Neuron (in vitro differentiated cells): ENCODE data around the gene CDC45.

Source experiments
- H2AFZ ChIP-seq: one replicate; pipeline ENCODE4 v1.6.1; 2013; ENCODE audit warnings: low read depth, mild to moderate bottlenecking, inconsistent platforms, low read length, moderate library complexity
- H3K27me3 ChIP-seq: one replicate; pipeline ENCODE4 v1.6.1; 2013; ENCODE audit warnings: low read length; ENCODE audit not compliant: insufficient read depth
- H3K36me3 ChIP-seq: one replicate; pipeline ENCODE4 v1.6.1; 2013; ENCODE audit warnings: low read length; ENCODE audit not compliant: insufficient read depth
- H3K4me1 ChIP-seq: one replicate; pipeline ENCODE4 v1.6.1; 2013; ENCODE audit warnings: low read length; ENCODE audit not compliant: insufficient read depth
- H3K4me3 ChIP-seq: 2 replicates; pipeline ENCODE4 v1.5.1; 2013; ENCODE audit warnings: mild to moderate bottlenecking, low read length, moderate library complexity
- H3K9me3 ChIP-seq: one replicate; pipeline ENCODE4 v1.6.1; 2013; ENCODE audit warnings: low read length

Gene CDC45

GRCh38 chr22:19498866-19499190 is 19.1 kb downstream of the CDC45 start:
- Histone ChIP-seq H3K4me1 (no peaks in the 10 kb centered on the region), H3K36me3 (peaks cover 44% of the 10 kb centered on the region), H3K27me3 (no peaks in the 10 kb centered on the region), H2AFZ (no peak overlapping the region), H3K4me3 (no peak overlapping the region), H3K9me3 (no peaks in the 10 kb centered on the region)

GRCh38 chr22:19499236-19499879 is 19.6 kb downstream of the CDC45 start:
- Histone ChIP-seq H3K9me3 (no peaks in the 10 kb centered on the region), H3K36me3 (peaks cover 39% of the 10 kb centered on the region), H3K4me3 (no peak overlapping the region), H3K27me3 (no peaks in the 10 kb centered on the region), H2AFZ (no peak overlapping the region), H3K4me1 (no peaks in the 10 kb centered on the region)

- Histone ChIP-seq H3K9me3 (no peaks in the 10 kb centered on the region), H3K4me3 (no peak overlapping the region), H2AFZ (no peak overlapping the region), H3K36me3 (peaks cover 34% of the 10 kb centered on the region), H3K4me1 (no peaks in the 10 kb centered on the region), H3K27me3 (no peaks in the 10 kb centered on the region)
Observed at GRCh38 chr22:19499880-19500242, 20.1 kb downstream of the CDC45 start.

GRCh38 chr22:19501897-19502447 is 22.3 kb downstream of the CDC45 start:
- H3K4me1 ChIP-seq = no peaks in the 10 kb centered on the region
- no peak overlapping the region for H2AFZ ChIP-seq
- H3K9me3 ChIP-seq = no peaks in the 10 kb centered on the region
- H3K4me3 ChIP-seq = no peak overlapping the region
- H3K27me3 ChIP-seq = no peaks in the 10 kb centered on the region
- H3K36me3 ChIP-seq = peaks cover 33% of the 10 kb centered on the region

- no peaks in the 10 kb centered on the region for H3K4me1 ChIP-seq
- H3K9me3 ChIP-seq = no peaks in the 10 kb centered on the region
- no peaks in the 10 kb centered on the region for H3K27me3 ChIP-seq
- H3K36me3 ChIP-seq = peaks cover 35% of the 10 kb centered on the region
- H2AFZ ChIP-seq = no peak overlapping the region
- no peak overlapping the region for H3K4me3 ChIP-seq
Observed at GRCh38 chr22:19503367-19503766, 23.6 kb downstream of the CDC45 start.

GRCh38 chr22:19503869-19504268 is 24.1 kb downstream of the CDC45 start:
- Histone ChIP-seq H3K9me3 (no peaks in the 10 kb centered on the region), H3K27me3 (no peaks in the 10 kb centered on the region), H3K36me3 (peaks cover 35% of the 10 kb centered on the region), H2AFZ (no peak overlapping the region), H3K4me3 (no peak overlapping the region), H3K4me1 (no peaks in the 10 kb centered on the region)

- Histone ChIP-seq H3K36me3 (peaks cover 31% of the 10 kb centered on the region), H2AFZ (no peak overlapping the region), H3K9me3 (no peaks in the 10 kb centered on the region)
Observed at GRCh38 chr22:19504900-19505734, 25.4 kb downstream of the CDC45 start.

GRCh38 chr22:19505735-19506126 is 26.0 kb downstream of the CDC45 start:
- Histone ChIP-seq H3K9me3 (no peaks in the 10 kb centered on the region), H2AFZ (no peak overlapping the region), H3K27me3 (no peaks in the 10 kb centered on the region), H3K36me3 (peaks cover 34% of the 10 kb centered on the region), H3K4me3 (no peak overlapping the region), H3K4me1 (no peaks in the 10 kb centered on the region)

More at GRCh38 chr22:19504900-19505734, 25.4 kb downstream of the CDC45 start:
- no peaks in the 10 kb centered on the region for H3K4me1 ChIP-seq
- no peaks in the 10 kb centered on the region for H3K27me3 ChIP-seq
- H3K4me3 ChIP-seq = no peak overlapping the region

- Histone ChIP-seq H3K9me3 (no peaks in the 10 kb centered on the region), H3K4me1 (no peaks in the 10 kb centered on the region), H3K36me3 (peaks cover 38% of the 10 kb centered on the region), H3K27me3 (no peaks in the 10 kb centered on the region), H2AFZ (no peak overlapping the region), H3K4me3 (no peak overlapping the region)
Observed at GRCh38 chr22:19506212-19506611, 26.5 kb downstream of the CDC45 start.

GRCh38 chr22:19507534-19507861 is 27.8 kb downstream of the CDC45 start:
- H3K27me3 ChIP-seq = no peaks in the 10 kb centered on the region
- no peaks in the 10 kb centered on the region for H3K9me3 ChIP-seq
- H3K4me3 ChIP-seq = no peak overlapping the region
- H3K4me1 ChIP-seq = no peaks in the 10 kb centered on the region
- H2AFZ ChIP-seq = no peak overlapping the region
- peaks cover 40% of the 10 kb centered on the region for H3K36me3 ChIP-seq

GRCh38 chr22:19508024-19508776 is 28.5 kb downstream of the CDC45 start:
- H3K4me1 ChIP-seq = no peaks in the 10 kb centered on the region
- H2AFZ ChIP-seq = no peak overlapping the region
- no peak overlapping the region for H3K4me3 ChIP-seq
- peaks cover 42% of the 10 kb centered on the region for H3K36me3 ChIP-seq
- no peaks in the 10 kb centered on the region for H3K27me3 ChIP-seq
- no peaks in the 10 kb centered on the region for H3K9me3 ChIP-seq

GRCh38 chr22:19509191-19509590 is 29.5 kb downstream of the CDC45 start:
- no peaks in the 10 kb centered on the region for H3K9me3 ChIP-seq

GRCh38 chr22:19509923-19510322 is 30.2 kb downstream of the CDC45 start:
- no peaks in the 10 kb centered on the region for H3K9me3 ChIP-seq
- H2AFZ ChIP-seq = no peak overlapping the region
- H3K36me3 ChIP-seq = peaks cover 41% of the 10 kb centered on the region
- peaks cover 6% of the 10 kb centered on the region for H3K4me1 ChIP-seq
- no peaks in the 10 kb centered on the region for H3K27me3 ChIP-seq
- no peak overlapping the region for H3K4me3 ChIP-seq

More at GRCh38 chr22:19509191-19509590, 29.5 kb downstream of the CDC45 start:
- Histone ChIP-seq H3K4me1 (no peaks in the 10 kb centered on the region), H3K36me3 (peaks cover 41% of the 10 kb centered on the region), H3K4me3 (no peak overlapping the region), H3K27me3 (no peaks in the 10 kb centered on the region), H2AFZ (no peak overlapping the region)
